HEK293T (cell line): ENCODE results near the gene PHACTR2.

Experiments
- BHLHE40 ChIP-seq: fragments of 450-650 bp; IDR thresholded peaks from 2 replicates; pipeline ENCODE4 v1.6.1; 2016; ENCODE audit warnings: mild to moderate bottlenecking, moderate library complexity, borderline replicate concordance
- CTBP1 ChIP-seq: fragments of 450-650 bp; IDR thresholded peaks from 2 replicates; pipeline ENCODE4 v1.6.1; 2016; ENCODE audit warnings: borderline replicate concordance
- ELF4 ChIP-seq: fragments of 450-650 bp; IDR thresholded peaks from 2 replicates; pipeline ENCODE4 v1.6.1; 2017; ENCODE audit warnings: antibody characterized with exemption
- FOXA1 ChIP-seq: fragments of 450-650 bp; IDR thresholded peaks from 2 replicates; pipeline ENCODE4 v1.6.1; 2016; ENCODE audit warnings: mild to moderate bottlenecking
- FOXK2 ChIP-seq: fragments of 450-650 bp; IDR thresholded peaks from 2 replicates; pipeline ENCODE4 v1.6.1; 2016; ENCODE audit warnings: mild to moderate bottlenecking
- FOXM1 ChIP-seq: fragments of 450-650 bp; IDR thresholded peaks from 2 replicates; pipeline ENCODE4 v1.6.1; 2017; ENCODE audit warnings: mild to moderate bottlenecking, borderline replicate concordance
- NFRKB ChIP-seq: fragments of 450-650 bp; IDR thresholded peaks from 2 replicates; pipeline ENCODE4 v1.6.1; 2016; ENCODE audit warnings: mild to moderate bottlenecking, moderate library complexity
- PKNOX1 ChIP-seq: fragments of 450-650 bp; IDR thresholded peaks from 2 replicates; pipeline ENCODE4 v1.6.1; 2016
- SP1 ChIP-seq: fragments of 450-650 bp; IDR thresholded peaks from 2 replicates; pipeline ENCODE4 v1.6.1; 2017
- SUZ12 ChIP-seq: fragments of 450-650 bp; IDR thresholded peaks from 2 replicates; pipeline ENCODE4 v1.6.1; 2016; ENCODE audit warnings: mild to moderate bottlenecking
- TARDBP ChIP-seq: fragments of 450-650 bp; IDR thresholded peaks from 2 replicates; pipeline ENCODE4 v1.6.1; 2016

- no peak for TF ChIP-seq FOXA1
- TF ChIP-seq ELF4, result no peak
- TF ChIP-seq BHLHE40, result no peak
- TF ChIP-seq SUZ12, result no peak
- no peak for TF ChIP-seq NFRKB
- no peak for TF ChIP-seq PKNOX1
- TF ChIP-seq TARDBP, result no peak
- TF ChIP-seq FOXM1, result no peak
- no peak for TF ChIP-seq FOXK2
- TF ChIP-seq SP1, result no peak
- TF ChIP-seq CTBP1, result no peak
These were observed 95.9 kb downstream of the PHACTR2 start for GRCh38 chr6:143773506-143774150.
